OCI-LY1 (cell line): Measurements from ENCODE around the gene RABEPK.
"Not testable (repeated sequence)": the region's sequence is repeated elsewhere in the genome, so short reads cannot be mapped to it uniquely, and the experiment has no call there.

Experiments used
- EZH2 ChIP-seq: fragments of 200-600 bp; sonication (generic), shearing (Covaris generic); IDR thresholded peaks from 2 replicates; pipeline ENCODE4 v1.8.0; 2017; ENCODE audit warnings: borderline replicate concordance, mixed run types, mild to moderate bottlenecking, antibody characterized with exemption, low read length, moderate library complexity, mixed read lengths
- TF ChIP-seq, protein P1 (sequence below): fragments of 200-600 bp; sonication (generic), shearing (Covaris generic); IDR thresholded peaks from 2 replicates; pipeline ENCODE4 v1.5.1; 2017; ENCODE audit warnings: mild to moderate bottlenecking, antibody characterized with exemption, low read length, moderate library complexity, mixed read lengths

DNA sequence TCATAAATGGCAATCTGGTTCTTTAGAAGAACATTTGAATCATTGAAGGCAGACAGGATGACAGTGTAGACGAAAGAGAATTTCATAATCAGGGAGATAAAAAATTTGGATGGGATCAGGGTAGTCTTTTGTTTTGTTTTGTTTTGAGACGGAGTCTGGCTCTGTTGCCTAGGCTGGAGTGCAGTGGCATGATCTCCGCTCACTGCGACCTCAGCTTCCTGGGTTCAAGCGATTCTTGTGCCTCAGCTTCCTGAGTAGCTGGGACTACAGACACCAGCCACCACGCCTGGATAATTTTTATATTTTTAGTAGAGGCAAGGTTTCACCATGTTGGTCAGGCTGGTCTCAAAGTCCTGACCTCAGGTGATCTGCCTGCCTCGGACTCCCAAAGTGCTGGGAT, 63.7 kb downstream of the RABEPK start:
- TF ChIP-seq, protein P1, sequence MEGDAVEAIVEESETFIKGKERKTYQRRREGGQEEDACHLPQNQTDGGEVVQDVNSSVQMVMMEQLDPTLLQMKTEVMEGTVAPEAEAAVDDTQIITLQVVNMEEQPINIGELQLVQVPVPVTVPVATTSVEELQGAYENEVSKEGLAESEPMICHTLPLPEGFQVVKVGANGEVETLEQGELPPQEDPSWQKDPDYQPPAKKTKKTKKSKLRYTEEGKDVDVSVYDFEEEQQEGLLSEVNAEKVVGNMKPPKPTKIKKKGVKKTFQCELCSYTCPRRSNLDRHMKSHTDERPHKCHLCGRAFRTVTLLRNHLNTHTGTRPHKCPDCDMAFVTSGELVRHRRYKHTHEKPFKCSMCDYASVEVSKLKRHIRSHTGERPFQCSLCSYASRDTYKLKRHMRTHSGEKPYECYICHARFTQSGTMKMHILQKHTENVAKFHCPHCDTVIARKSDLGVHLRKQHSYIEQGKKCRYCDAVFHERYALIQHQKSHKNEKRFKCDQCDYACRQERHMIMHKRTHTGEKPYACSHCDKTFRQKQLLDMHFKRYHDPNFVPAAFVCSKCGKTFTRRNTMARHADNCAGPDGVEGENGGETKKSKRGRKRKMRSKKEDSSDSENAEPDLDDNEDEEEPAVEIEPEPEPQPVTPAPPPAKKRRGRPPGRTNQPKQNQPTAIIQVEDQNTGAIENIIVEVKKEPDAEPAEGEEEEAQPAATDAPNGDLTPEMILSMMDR = not testable (repeated sequence)
- TF ChIP-seq EZH2 = not testable (repeated sequence)
